IMR-90 (cell line): ENCODE data around the gene GSE1. TPM values are rescaled to one million over a fixed set of nuclear protein-coding genes. Genes with fewer than 3 reads are reported as not detected.

Source experiments
- ATAC-seq: fragments of 200-7000 bp; cut with Tn5 transposase; 2 replicates; pipeline ENCODE4 v1.9.1; 2020; ENCODE audit warnings: low read depth, mild to moderate bottlenecking, moderate library complexity
- BruUV-seq: library from RNA; stranded (reverse); fragments of 400-500 nt; replicated peaks from 2 replicates; lab custom pipeline; 2021; lab: Mats Ljungman, UMichigan
- CTCF ChIA-PET: fragments of 300-600 bp; formaldehyde crosslinking; extraction: SDS; loops from one replicate; lab custom pipeline; 2021; ENCODE audit warnings: antibody characterized with exemption; lab: Yijun Ruan, JAX
- POLR2A ChIA-PET: fragments of 300-600 bp; sonication (Branson Sonifier 250); formaldehyde crosslinking; loops from one replicate; lab custom pipeline; 2022; ENCODE audit warnings: antibody characterized with exemption; ENCODE audit not compliant: unreplicated experiment; lab: Charles Lee
- DNase-seq: peaks from one replicate; pipeline ENCODE4 v3.0.0; 2013
- H2AFZ ChIP-seq: replicated peaks from 2 replicates; pipeline ENCODE3; 2013; ENCODE audit warnings: low read length, mild to moderate bottlenecking; ENCODE audit not compliant: poor library complexity
- H2AK5ac ChIP-seq: 2 replicates; pipeline ENCODE4 v1.6.1; 2013; ENCODE audit warnings: low read depth, low read length, inconsistent platforms
- H2AK9ac ChIP-seq: replicated peaks from 2 replicates; pipeline ENCODE3; 2013; ENCODE audit warnings: mild to moderate bottlenecking, low read depth, low read length, moderate library complexity; ENCODE audit not compliant: poor library complexity
- H2BK120ac ChIP-seq: 2 replicates; pipeline ENCODE4 v1.6.1; 2013; ENCODE audit warnings: low read depth, low read length, inconsistent platforms
- H2BK15ac ChIP-seq: 3 replicates; pipeline ENCODE4 v1.6.1; 2013; ENCODE audit warnings: low read depth, low read length, inconsistent platforms
- H2BK20ac ChIP-seq: 2 replicates; pipeline ENCODE4 v1.6.1; 2013; ENCODE audit warnings: low read depth, mild to moderate bottlenecking, inconsistent platforms, low read length, moderate library complexity
- H2BK5ac ChIP-seq: 2 replicates; pipeline ENCODE4 v1.6.1; 2013; ENCODE audit warnings: mild to moderate bottlenecking, low read depth, low read length, inconsistent platforms; ENCODE audit not compliant: poor library complexity, severe bottlenecking
- H3K14ac ChIP-seq: replicated peaks from 2 replicates; pipeline ENCODE4 v1.6.1; 2013; ENCODE audit warnings: low read depth, low read length, inconsistent platforms
- H3K18ac ChIP-seq: 2 replicates; pipeline ENCODE4 v1.6.1; 2013; ENCODE audit warnings: low read depth, low read length, control low read depth
- H3K23ac ChIP-seq: 2 replicates; pipeline ENCODE4 v1.6.1; 2013; ENCODE audit warnings: low read depth, low read length, inconsistent platforms
- H3K27ac ChIP-seq: 2 replicates; pipeline ENCODE4 v1.5.1; 2013; ENCODE audit warnings: mild to moderate bottlenecking, control low read depth, low read length; ENCODE audit not compliant: insufficient read depth
- H3K27me3 ChIP-seq: 2 replicates; pipeline ENCODE4 v1.6.1; 2013; ENCODE audit warnings: low read length; ENCODE audit not compliant: control insufficient read depth, insufficient read depth
- H3K36me3 ChIP-seq: 2 replicates; pipeline ENCODE4 v1.6.1; 2013; ENCODE audit warnings: low read length, mixed read lengths; ENCODE audit not compliant: control insufficient read depth, insufficient read depth
- H3K4ac ChIP-seq: 2 replicates; pipeline ENCODE4 v1.6.1; 2013; ENCODE audit warnings: low read depth, low read length, inconsistent platforms
- H3K4me1 ChIP-seq: 2 replicates; pipeline ENCODE4 v1.6.1; 2013; ENCODE audit warnings: low read length, mixed read lengths; ENCODE audit not compliant: control insufficient read depth, insufficient read depth
- H3K4me2 ChIP-seq: 2 replicates; pipeline ENCODE4 v1.6.1; 2013; ENCODE audit warnings: low read depth, mild to moderate bottlenecking, control low read depth, low read length, moderate library complexity
- H3K4me3 ChIP-seq: 2 replicates; pipeline ENCODE4 v1.5.1; 2013; ENCODE audit warnings: low read depth, mild to moderate bottlenecking, control low read depth, low read length, moderate library complexity; ENCODE audit not compliant: insufficient read depth
- H3K56ac ChIP-seq: 2 replicates; pipeline ENCODE4 v1.6.1; 2013; ENCODE audit warnings: low read length, inconsistent platforms; ENCODE audit not compliant: insufficient read depth; ENCODE audit errors: extremely low read depth
- H3K79me1 ChIP-seq, 2 experiments: 2 replicates each; pipeline ENCODE4 v1.6.1; 2013; ENCODE audit warnings: low read length in 2 of 2, inconsistent platforms in 1 of 2, low read depth in 1 of 2
- H3K9ac ChIP-seq: 2 replicates; pipeline ENCODE4 v1.6.1; 2013; ENCODE audit warnings: low read depth, low read length, control low read depth
- H3K9me1 ChIP-seq: 2 replicates; pipeline ENCODE4 v1.6.1; 2013; ENCODE audit warnings: low read length, inconsistent platforms; ENCODE audit not compliant: insufficient read depth
- H3K9me3 ChIP-seq: 2 replicates; pipeline ENCODE4 v1.6.1; 2013; ENCODE audit warnings: low read length; ENCODE audit not compliant: control insufficient read depth, insufficient read depth
- H4K20me1 ChIP-seq: 2 replicates; pipeline ENCODE4 v1.6.1; 2013; ENCODE audit warnings: low read length, inconsistent platforms; ENCODE audit not compliant: insufficient read depth
- H4K5ac ChIP-seq: 2 replicates; pipeline ENCODE4 v1.6.1; 2013; ENCODE audit warnings: mild to moderate bottlenecking, low read depth, low read length, control low read depth
- H4K8ac ChIP-seq, 2 experiments: 2 replicates each; pipeline ENCODE4 v1.6.1; 2013; ENCODE audit warnings: low read depth in 2 of 2, low read length in 2 of 2, control low read depth in 1 of 2, inconsistent platforms in 1 of 2
- H4K91ac ChIP-seq: 2 replicates; pipeline ENCODE4 v1.6.1; 2013; ENCODE audit warnings: low read depth, low read length, inconsistent platforms; ENCODE audit not compliant: insufficient read depth
- ELK1 ChIP-seq: fragments of 150-350 bp; IDR thresholded peaks from 2 replicates; pipeline ENCODE4 v1.6.1; 2016; ENCODE audit warnings: low read depth, mild to moderate bottlenecking, low read length, moderate library complexity, borderline replicate concordance
- MAFK ChIP-seq: IDR thresholded peaks from 2 replicates; pipeline ENCODE4 v1.6.1; 2012; ENCODE audit warnings: low read depth, low read length, improper control_type of control experiment
- RCOR1 ChIP-seq: IDR thresholded peaks from 2 replicates; pipeline ENCODE4 v1.6.1; 2012; ENCODE audit warnings: mild to moderate bottlenecking, low read length, improper control_type of control experiment; ENCODE audit not compliant: insufficient replicate concordance
- WGBS, 2 experiments: methylation state at CpG; one replicate each; pipeline versions ENCODE4 v1.1.5 to v1.1.7; 2013; ENCODE audit warnings: missing lambda C conversion rate in 2 of 2; ENCODE audit not compliant: insufficient read length in 1 of 2; ENCODE audit errors: extremely low coverage in 2 of 2; 5-methylcytosine and 5-hydroxymethylcytosine counted together
- dilution Hi-C: fragments of 300-500 bp; cut with HindIII; formaldehyde crosslinking; loops from one replicate; pipeline ENCODE4 v1.14.3; 2018; ENCODE audit warnings: low sequenced_read_pairs; ENCODE audit not compliant: unreplicated experiment
- in situ Hi-C: fragments of 300-500 bp; cut with MboI; formaldehyde crosslinking; loops from 3 replicates; pipeline ENCODE4 v1.14.3; 2019; ENCODE audit warnings: low sequenced_read_pairs, inconsistent platforms, mixed read lengths
- intact Hi-C: fragments of 100-400 bp; cut with micrococcal nuclease; formaldehyde crosslinking; loops from 2 replicates; pipeline ENCODE4 v1.10.0; 2022
- polyA plus RNA-seq, 3 experiments: library from polyadenylated mRNA; depleted of rRNA; stranded (reverse); fragments of >200 nt; gene quantifications; 2 replicates each; pipeline ENCODE4 v1.2.3, GENCODE V29; 2012; ENCODE audit warnings: low replicate concordance in 1 of 3
- total RNA-seq: library from RNA; depleted of rRNA; stranded (reverse); fragments of >200 nt; gene quantifications from 2 replicates; pipeline ENCODE4 v1.2.3, GENCODE V29; 2012
- TF ChIP-seq, protein P1 (sequence below): conservative IDR thresholded peaks from 2 replicates; pipeline ENCODE4 v1.5.1; 2012; ENCODE audit warnings: mild to moderate bottlenecking, low read depth, low read length, improper control_type of control experiment

Gene GSE1
- total and polyA plus RNA-seq, 2 of the 4 experiments (the other 2 are of a cell fraction): 14.9 to 25.5 TPM

DNA sequence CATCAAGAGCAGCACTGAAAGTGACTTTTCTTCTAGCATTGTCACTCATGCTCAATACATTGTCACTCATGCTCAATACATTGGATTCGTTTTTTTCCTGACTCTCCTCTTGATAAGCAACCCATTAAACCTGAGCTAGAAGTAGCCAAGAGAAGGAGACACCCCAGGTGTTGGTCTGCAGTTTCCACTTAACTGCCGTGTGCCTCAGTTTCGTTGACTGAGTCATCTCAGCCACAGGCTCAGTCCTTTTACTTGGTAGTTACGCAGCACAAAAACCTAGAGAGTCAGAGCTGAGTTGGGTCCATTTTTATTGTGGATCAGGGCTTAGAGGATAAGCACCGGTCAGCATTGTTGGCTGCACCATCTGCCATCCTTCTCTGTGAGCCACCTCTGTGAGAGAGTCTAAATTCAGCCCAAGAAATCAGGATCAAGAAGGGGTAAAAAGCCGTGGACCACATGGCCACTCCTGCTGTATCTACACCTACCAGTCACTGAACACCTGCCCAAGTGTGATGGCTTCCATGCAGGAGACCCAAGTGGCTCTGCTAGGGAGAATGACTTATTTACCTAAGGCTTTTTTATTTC lies 64.4 kb downstream of the GSE1 start:
- no peak for DNase-seq
- in situ Hi-C loops (no loop called here), intact Hi-C loops (loop anchor here (5.0 kb wide), 1 partner anchor 120 kb away; the partner anchor contains the start of genes COX4I1 and EMC8), dilution Hi-C loops (no loop called here)
- H2AFZ ChIP-seq: no peak overlapping the region
- peaks cover 25% of the 10 kb centered on the region for H3K36me3 ChIP-seq
- peaks cover 8 to 23% of the 10 kb centered on the region in 2 experiments for H3K79me1 ChIP-seq
- no peak overlapping the region for H4K8ac ChIP-seq
- H3K4me1 ChIP-seq: peaks cover 11% of the 10 kb centered on the region
- no peak overlapping the region for H3K27ac ChIP-seq
- no peak overlapping the region for H2BK20ac ChIP-seq
- TF ChIP-seq ELK1 (no peak), MAFK (no peak), RCOR1 (no peak)
- TF ChIP-seq, protein P1, sequence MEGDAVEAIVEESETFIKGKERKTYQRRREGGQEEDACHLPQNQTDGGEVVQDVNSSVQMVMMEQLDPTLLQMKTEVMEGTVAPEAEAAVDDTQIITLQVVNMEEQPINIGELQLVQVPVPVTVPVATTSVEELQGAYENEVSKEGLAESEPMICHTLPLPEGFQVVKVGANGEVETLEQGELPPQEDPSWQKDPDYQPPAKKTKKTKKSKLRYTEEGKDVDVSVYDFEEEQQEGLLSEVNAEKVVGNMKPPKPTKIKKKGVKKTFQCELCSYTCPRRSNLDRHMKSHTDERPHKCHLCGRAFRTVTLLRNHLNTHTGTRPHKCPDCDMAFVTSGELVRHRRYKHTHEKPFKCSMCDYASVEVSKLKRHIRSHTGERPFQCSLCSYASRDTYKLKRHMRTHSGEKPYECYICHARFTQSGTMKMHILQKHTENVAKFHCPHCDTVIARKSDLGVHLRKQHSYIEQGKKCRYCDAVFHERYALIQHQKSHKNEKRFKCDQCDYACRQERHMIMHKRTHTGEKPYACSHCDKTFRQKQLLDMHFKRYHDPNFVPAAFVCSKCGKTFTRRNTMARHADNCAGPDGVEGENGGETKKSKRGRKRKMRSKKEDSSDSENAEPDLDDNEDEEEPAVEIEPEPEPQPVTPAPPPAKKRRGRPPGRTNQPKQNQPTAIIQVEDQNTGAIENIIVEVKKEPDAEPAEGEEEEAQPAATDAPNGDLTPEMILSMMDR: no peak
- peaks cover 18% of the 10 kb centered on the region for H4K20me1 ChIP-seq
- no peak for ATAC-seq
- no peak overlapping the region for H3K9ac ChIP-seq
- BruUV-seq: no TSS peak
- no peak overlapping the region for H2AK5ac ChIP-seq
- H3K14ac ChIP-seq: no peak overlapping the region
- H2AK9ac ChIP-seq: no peak overlapping the region
- H4K5ac ChIP-seq: no peak overlapping the region
- no peak overlapping the region for H3K56ac ChIP-seq
- no peak overlapping the region for H2BK120ac ChIP-seq
- H3K4ac ChIP-seq: no peak overlapping the region
- no peak overlapping the region for H3K4me3 ChIP-seq
- H3K9me3 ChIP-seq: no peaks in the 10 kb centered on the region
- H3K23ac ChIP-seq: no peak overlapping the region
- CTCF ChIA-PET: no interaction called here
- H2BK15ac ChIP-seq: no peak overlapping the region
- no peaks in the 10 kb centered on the region for H3K27me3 ChIP-seq
- H3K9me1 ChIP-seq: no peaks in the 10 kb centered on the region; the same call in 1 of the 2 replicates
- no peak overlapping the region for H4K91ac ChIP-seq
- POLR2A ChIA-PET: no interaction called here
- no peak overlapping the region for H3K18ac ChIP-seq
- no peak overlapping the region for H2BK5ac ChIP-seq
- no peak overlapping the region for H3K4me2 ChIP-seq
- 85% methylated on average over 3 of the region's 6 CpGs; no CpG with 5 or more reads in 1 of the 2 experiments for WGBS, 2 experiments
